GM23338 (cell line): ENCODE results near the gene OSBPL3.

ENCODE experiments used
- EZH2 ChIP-seq: fragments of 200-600 bp; sonication (generic); IDR thresholded peaks from one replicate; pipeline ENCODE4 v1.8.0; 2017; ENCODE audit warnings: antibody characterized with exemption, mild to moderate bottlenecking, low read depth; ENCODE audit not compliant: unreplicated experiment
- EZH2phosphoT487 ChIP-seq: fragments of 200-600 bp; sonication (generic); IDR thresholded peaks from one replicate; pipeline ENCODE4 v1.8.1; 2018; ENCODE audit warnings: antibody characterized with exemption; ENCODE audit not compliant: unreplicated experiment
- JUNB ChIP-seq: IDR thresholded peaks from one replicate; pipeline ENCODE4 v1.6.1; 2016; ENCODE audit warnings: antibody characterized with exemption; ENCODE audit not compliant: unreplicated experiment
- POLR2AphosphoS5 ChIP-seq: IDR thresholded peaks from 2 replicates; pipeline ENCODE4 v1.6.1; 2016; ENCODE audit warnings: antibody characterized with exemption, low read depth
- REST ChIP-seq: IDR thresholded peaks from one replicate; pipeline ENCODE4 v1.6.1; 2018; ENCODE audit warnings: antibody characterized with exemption; ENCODE audit not compliant: unreplicated experiment
- ZNF331 ChIP-seq: fragments of 250-450 bp; sonication (Bioruptor Pico); IDR thresholded peaks from 2 replicates; pipeline ENCODE4 v1.5.0; 2020; ENCODE audit warnings: low read depth, mild to moderate bottlenecking, moderate library complexity
- TF ChIP-seq, protein P1 (sequence below): IDR thresholded peaks from 2 replicates; pipeline ENCODE4 v1.6.1; 2016; ENCODE audit warnings: antibody characterized with exemption
- TF ChIP-seq, protein P2 (sequence below), 2 experiments: fragments of 200-600 bp in 1 of 2; sonication (generic) in 1 of 2; conservative IDR thresholded peaks; 2 replicates each; pipeline versions ENCODE4 v1.5.1 to v1.6.1; 2016 to 2017; ENCODE audit warnings: antibody characterized with exemption in 2 of 2, low read depth in 2 of 2, mild to moderate bottlenecking in 2 of 2, moderate library complexity in 1 of 2
- TF ChIP-seq, protein P3 (sequence below): fragments of 250-450 bp; sonication (Bioruptor Pico); IDR thresholded peaks from 2 replicates; pipeline ENCODE4 v1.5.0; 2020; ENCODE audit warnings: mild to moderate bottlenecking, moderate library complexity

DNA sequence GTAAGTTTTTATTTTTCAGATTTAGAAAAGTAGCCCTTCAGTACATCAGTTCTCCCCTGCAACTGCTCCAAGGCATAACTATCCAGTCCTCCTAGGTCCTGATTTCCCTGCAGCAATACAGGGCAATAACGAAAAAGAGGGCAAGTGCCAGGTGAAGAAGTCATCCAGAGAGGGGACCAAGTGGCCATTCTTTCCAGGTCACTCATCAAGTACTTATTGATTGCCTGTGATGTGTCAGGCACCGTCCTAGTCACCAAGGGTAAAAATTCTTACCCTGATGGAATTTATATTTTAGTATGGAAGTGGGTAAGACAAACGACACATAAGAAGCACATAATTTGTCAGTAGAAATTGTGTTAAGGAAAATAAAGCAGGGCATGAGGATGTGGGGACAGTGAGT is 155.6 kb downstream of the OSBPL3 start:
- TF ChIP-seq, protein P1, sequence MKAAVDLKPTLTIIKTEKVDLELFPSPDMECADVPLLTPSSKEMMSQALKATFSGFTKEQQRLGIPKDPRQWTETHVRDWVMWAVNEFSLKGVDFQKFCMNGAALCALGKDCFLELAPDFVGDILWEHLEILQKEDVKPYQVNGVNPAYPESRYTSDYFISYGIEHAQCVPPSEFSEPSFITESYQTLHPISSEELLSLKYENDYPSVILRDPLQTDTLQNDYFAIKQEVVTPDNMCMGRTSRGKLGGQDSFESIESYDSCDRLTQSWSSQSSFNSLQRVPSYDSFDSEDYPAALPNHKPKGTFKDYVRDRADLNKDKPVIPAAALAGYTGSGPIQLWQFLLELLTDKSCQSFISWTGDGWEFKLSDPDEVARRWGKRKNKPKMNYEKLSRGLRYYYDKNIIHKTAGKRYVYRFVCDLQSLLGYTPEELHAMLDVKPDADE = no peak
- TF ChIP-seq, protein P2, sequence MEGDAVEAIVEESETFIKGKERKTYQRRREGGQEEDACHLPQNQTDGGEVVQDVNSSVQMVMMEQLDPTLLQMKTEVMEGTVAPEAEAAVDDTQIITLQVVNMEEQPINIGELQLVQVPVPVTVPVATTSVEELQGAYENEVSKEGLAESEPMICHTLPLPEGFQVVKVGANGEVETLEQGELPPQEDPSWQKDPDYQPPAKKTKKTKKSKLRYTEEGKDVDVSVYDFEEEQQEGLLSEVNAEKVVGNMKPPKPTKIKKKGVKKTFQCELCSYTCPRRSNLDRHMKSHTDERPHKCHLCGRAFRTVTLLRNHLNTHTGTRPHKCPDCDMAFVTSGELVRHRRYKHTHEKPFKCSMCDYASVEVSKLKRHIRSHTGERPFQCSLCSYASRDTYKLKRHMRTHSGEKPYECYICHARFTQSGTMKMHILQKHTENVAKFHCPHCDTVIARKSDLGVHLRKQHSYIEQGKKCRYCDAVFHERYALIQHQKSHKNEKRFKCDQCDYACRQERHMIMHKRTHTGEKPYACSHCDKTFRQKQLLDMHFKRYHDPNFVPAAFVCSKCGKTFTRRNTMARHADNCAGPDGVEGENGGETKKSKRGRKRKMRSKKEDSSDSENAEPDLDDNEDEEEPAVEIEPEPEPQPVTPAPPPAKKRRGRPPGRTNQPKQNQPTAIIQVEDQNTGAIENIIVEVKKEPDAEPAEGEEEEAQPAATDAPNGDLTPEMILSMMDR (conservative IDR thresholded peaks at IDR 0.05; ENCODE audit: low read depth in 2 of 2) = no peak
- TF ChIP-seq POLR2AphosphoS5 (no peak), EZH2 (no peak), REST (no peak), JUNB (no peak), EZH2phosphoT487 (no peak), ZNF331 (CRISPR knock-in tag) (no peak)
- TF ChIP-seq, protein P3, sequence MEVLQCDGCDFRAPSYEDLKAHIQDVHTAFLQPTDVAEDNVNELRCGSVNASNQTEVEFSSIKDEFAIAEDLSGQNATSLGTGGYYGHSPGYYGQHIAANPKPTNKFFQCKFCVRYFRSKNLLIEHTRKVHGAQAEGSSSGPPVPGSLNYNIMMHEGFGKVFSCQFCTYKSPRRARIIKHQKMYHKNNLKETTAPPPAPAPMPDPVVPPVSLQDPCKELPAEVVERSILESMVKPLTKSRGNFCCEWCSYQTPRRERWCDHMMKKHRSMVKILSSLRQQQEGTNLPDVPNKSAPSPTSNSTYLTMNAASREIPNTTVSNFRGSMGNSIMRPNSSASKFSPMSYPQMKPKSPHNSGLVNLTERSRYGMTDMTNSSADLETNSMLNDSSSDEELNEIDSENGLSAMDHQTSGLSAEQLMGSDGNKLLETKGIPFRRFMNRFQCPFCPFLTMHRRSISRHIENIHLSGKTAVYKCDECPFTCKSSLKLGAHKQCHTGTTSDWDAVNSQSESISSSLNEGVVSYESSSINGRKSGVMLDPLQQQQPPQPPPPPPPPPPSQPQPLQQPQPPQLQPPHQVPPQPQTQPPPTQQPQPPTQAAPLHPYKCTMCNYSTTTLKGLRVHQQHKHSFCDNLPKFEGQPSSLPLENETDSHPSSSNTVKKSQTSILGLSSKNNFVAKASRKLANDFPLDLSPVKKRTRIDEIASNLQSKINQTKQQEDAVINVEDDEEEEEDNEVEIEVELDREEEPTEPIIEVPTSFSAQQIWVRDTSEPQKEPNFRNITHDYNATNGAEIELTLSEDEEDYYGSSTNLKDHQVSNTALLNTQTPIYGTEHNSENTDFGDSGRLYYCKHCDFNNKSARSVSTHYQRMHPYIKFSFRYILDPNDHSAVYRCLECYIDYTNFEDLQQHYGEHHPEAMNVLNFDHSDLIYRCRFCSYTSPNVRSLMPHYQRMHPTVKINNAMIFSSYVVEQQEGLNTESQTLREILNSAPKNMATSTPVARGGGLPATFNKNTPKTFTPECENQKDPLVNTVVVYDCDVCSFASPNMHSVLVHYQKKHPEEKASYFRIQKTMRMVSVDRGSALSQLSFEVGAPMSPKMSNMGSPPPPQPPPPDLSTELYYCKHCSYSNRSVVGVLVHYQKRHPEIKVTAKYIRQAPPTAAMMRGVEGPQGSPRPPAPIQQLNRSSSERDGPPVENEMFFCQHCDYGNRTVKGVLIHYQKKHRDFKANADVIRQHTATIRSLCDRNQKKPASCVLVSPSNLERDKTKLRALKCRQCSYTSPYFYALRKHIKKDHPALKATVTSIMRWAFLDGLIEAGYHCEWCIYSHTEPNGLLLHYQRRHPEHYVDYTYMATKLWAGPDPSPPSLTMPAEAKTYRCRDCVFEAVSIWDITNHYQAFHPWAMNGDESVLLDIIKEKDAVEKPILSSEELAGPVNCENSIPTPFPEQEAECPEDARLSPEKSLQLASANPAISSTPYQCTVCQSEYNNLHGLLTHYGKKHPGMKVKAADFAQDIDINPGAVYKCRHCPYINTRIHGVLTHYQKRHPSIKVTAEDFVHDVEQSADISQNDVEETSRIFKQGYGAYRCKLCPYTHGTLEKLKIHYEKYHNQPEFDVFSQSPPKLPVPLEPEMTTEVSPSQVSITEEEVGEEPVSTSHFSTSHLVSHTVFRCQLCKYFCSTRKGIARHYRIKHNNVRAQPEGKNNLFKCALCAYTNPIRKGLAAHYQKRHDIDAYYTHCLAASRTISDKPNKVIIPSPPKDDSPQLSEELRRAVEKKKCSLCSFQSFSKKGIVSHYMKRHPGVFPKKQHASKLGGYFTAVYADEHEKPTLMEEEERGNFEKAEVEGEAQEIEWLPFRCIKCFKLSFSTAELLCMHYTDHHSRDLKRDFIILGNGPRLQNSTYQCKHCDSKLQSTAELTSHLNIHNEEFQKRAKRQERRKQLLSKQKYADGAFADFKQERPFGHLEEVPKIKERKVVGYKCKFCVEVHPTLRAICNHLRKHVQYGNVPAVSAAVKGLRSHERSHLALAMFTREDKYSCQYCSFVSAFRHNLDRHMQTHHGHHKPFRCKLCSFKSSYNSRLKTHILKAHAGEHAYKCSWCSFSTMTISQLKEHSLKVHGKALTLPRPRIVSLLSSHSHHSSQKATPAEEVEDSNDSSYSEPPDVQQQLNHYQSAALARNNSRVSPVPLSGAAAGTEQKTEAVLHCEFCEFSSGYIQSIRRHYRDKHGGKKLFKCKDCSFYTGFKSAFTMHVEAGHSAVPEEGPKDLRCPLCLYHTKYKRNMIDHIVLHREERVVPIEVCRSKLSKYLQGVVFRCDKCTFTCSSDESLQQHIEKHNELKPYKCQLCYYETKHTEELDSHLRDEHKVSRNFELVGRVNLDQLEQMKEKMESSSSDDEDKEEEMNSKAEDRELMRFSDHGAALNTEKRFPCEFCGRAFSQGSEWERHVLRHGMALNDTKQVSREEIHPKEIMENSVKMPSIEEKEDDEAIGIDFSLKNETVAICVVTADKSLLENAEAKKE (CRISPR knock-in tag) = no peak
